Subcutaneous adipose tissue (tissue), 4 donors: ENCODE data around the gene WDFY1. TPM values are rescaled to one million over a fixed set of nuclear protein-coding genes. Genes with fewer than 3 reads are reported as not detected.

Experiments
- CTCF ChIP-seq: fragments of 450-650 bp; IDR thresholded peaks from one replicate; pipeline ENCODE4 v1.5.1; 2016; ENCODE audit warnings: low read depth, mild to moderate bottlenecking, control low read depth, antibody characterized with exemption, moderate library complexity
- total RNA-seq, 4 donors: library from RNA; depleted of rRNA; stranded (reverse); fragments of >200 nt; gene quantifications; one replicate each; pipeline ENCODE4 v1.1.0, GENCODE V29; 2016

The WDFY1 gene
- total RNA-seq, 4 donors from 2014 or later: 38.1 to 55.2 (median 45.6) TPM

- no peak for TF ChIP-seq CTCF
These were observed 12.1 kb upstream of the WDFY1 start, which contains the start of gene MRPL44 for GRCh38 chr2:223957092-223957851. TSS of gene MRPL44 (plus strand) at chr2:223957463. CDS start at chr2:223957473, 10 bp downstream.

GRCh38 chr2:223956300-223956699, 11.2 kb upstream of the WDFY1 start:
- TF ChIP-seq CTCF: no peak

- no peak for TF ChIP-seq CTCF
These were observed 9.3 kb upstream of the WDFY1 start for GRCh38 chr2:223954401-223954800.

- TF ChIP-seq CTCF: no peak
These were observed 7.3 kb upstream of the WDFY1 start for GRCh38 chr2:223952280-223952968.

GRCh38 chr2:223950448-223951347, 5.6 kb upstream of the WDFY1 start:
- no peak for TF ChIP-seq CTCF

- no peak for TF ChIP-seq CTCF
These were observed 4.2 kb upstream of the WDFY1 start for GRCh38 chr2:223949241-223949840.
